Measurements from ENCODE around the gene ANKFN1.

DNA sequence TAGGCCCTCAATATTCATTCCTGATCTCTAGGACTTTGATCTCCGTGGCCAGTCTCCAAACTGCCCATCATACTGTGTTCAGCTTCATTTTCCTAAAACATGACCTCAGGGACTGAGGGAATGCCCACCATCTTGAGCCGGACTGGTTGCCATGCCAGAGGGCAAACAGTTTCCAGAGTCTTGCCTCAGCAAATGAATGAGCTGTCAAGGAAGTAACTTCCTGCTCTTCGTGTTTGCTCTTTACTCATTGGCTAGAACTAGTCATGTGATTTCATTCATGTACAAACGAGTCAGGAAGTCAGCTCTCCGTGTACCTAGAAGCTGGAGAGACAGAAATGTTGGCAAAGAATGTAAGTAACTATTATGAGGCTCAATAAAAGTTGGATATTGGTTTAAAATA lies 50.2 kb downstream of the ANKFN1 start:
- TF ChIP-seq CTCF (IDR thresholded peaks at IDR 0.05; ENCODE audit: low read depth, low read length, poor library complexity, severe bottlenecking) = no peak
- TF ChIP-seq EZH2phosphoT487 (IDR thresholded peaks at IDR 0.05; ENCODE audit: borderline replicate concordance, low read length) = no peak

All from DOHH2 (cell line).